Measurements from ENCODE around the gene RPS18.

DNA sequence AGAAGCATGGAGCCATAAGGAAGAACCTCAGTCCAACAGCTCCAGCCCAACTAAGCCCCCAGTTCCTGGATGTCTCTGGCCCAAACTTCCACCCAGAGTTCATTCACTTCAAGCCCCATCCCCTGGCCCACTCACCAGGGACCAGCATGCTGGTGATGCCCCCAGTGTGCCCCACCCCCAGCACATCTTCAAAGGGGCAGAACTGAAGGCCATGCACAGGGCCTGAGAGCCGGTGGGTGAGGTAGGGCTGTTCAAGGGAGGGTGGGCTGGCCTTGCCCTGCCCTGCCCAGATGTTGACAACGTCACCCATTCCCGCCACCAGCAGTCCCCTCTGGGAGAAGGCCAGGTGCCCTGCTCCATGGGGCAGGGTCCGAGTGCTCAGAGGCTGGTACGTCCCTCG is 8.7 kb downstream of the RPS18 start:
- TF ChIP-seq, protein P1, sequence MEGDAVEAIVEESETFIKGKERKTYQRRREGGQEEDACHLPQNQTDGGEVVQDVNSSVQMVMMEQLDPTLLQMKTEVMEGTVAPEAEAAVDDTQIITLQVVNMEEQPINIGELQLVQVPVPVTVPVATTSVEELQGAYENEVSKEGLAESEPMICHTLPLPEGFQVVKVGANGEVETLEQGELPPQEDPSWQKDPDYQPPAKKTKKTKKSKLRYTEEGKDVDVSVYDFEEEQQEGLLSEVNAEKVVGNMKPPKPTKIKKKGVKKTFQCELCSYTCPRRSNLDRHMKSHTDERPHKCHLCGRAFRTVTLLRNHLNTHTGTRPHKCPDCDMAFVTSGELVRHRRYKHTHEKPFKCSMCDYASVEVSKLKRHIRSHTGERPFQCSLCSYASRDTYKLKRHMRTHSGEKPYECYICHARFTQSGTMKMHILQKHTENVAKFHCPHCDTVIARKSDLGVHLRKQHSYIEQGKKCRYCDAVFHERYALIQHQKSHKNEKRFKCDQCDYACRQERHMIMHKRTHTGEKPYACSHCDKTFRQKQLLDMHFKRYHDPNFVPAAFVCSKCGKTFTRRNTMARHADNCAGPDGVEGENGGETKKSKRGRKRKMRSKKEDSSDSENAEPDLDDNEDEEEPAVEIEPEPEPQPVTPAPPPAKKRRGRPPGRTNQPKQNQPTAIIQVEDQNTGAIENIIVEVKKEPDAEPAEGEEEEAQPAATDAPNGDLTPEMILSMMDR (IDR thresholded peaks at IDR 0.05; ENCODE audit: insufficient read depth, low read length), result no peak
- no peak for TF ChIP-seq POLR2AphosphoS5 (IDR thresholded peaks at IDR 0.05; ENCODE audit: low read depth)
